Measurements from ENCODE around the gene ACTR2. TPM values are rescaled to one million over a fixed set of nuclear protein-coding genes. Genes with fewer than 3 reads are reported as not detected.
"Not testable (repeated sequence)": the region's sequence is repeated elsewhere in the genome, so short reads cannot be mapped to it uniquely, and the experiment has no call there.

ACTR2 gene
- total RNA-seq, 4 donors from 2014 or later = 85.2 to 115 (median 99.1) TPM

- DNase-seq (ENCODE audit: extremely low spot score) = no peak
- Histone ChIP-seq H3K4me1 (no peaks in the 10 kb centered on the region), H3K4me3 (no peak overlapping the region), H3K9me3 (no peaks in the 10 kb centered on the region), H3K27ac (replicated peaks in 1 of 4) (no peak overlapping the region), H3K36me3 (no peaks in the 10 kb centered on the region), H3K27me3 (no peaks in the 10 kb centered on the region)
- intact Hi-C loops (cut with DNase I) = no loop called here
- 83% methylated on average over 1 of the region's 1 CpG for WGBS
- TF ChIP-seq POLR2A (IDR thresholded peaks at IDR 0.05; ENCODE audit: low read depth) = no peak
- TF ChIP-seq, protein P1, sequence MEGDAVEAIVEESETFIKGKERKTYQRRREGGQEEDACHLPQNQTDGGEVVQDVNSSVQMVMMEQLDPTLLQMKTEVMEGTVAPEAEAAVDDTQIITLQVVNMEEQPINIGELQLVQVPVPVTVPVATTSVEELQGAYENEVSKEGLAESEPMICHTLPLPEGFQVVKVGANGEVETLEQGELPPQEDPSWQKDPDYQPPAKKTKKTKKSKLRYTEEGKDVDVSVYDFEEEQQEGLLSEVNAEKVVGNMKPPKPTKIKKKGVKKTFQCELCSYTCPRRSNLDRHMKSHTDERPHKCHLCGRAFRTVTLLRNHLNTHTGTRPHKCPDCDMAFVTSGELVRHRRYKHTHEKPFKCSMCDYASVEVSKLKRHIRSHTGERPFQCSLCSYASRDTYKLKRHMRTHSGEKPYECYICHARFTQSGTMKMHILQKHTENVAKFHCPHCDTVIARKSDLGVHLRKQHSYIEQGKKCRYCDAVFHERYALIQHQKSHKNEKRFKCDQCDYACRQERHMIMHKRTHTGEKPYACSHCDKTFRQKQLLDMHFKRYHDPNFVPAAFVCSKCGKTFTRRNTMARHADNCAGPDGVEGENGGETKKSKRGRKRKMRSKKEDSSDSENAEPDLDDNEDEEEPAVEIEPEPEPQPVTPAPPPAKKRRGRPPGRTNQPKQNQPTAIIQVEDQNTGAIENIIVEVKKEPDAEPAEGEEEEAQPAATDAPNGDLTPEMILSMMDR (IDR thresholded peaks at IDR 0.05) = no peak
- no peak for TF ChIP-seq EP300 (IDR thresholded peaks at IDR 0.05)
- TF ChIP-seq POLR2AphosphoS5 (IDR thresholded peaks at IDR 0.05) = no peak
Observed at GRCh38 chr2:65214361-65214760, 13.3 kb upstream of the ACTR2 start.

GRCh38 chr2:65214843-65215242 lies 12.8 kb upstream of the ACTR2 start:
- H3K4me3 ChIP-seq = no peak overlapping the region
- H3K36me3 ChIP-seq = no peaks in the 10 kb centered on the region
- intact Hi-C loops (cut with DNase I) = no loop called here
- H3K27me3 ChIP-seq = no peaks in the 10 kb centered on the region
- no peak overlapping the region for H3K27ac ChIP-seq (replicated peaks in 1 of 4)
- TF ChIP-seq EP300 (IDR thresholded peaks at IDR 0.05) = no peak
- TF ChIP-seq POLR2A (IDR thresholded peaks at IDR 0.05; ENCODE audit: low read depth) = no peak
- TF ChIP-seq, protein P1 (IDR thresholded peaks at IDR 0.05) = no peak
- TF ChIP-seq POLR2AphosphoS5 (IDR thresholded peaks at IDR 0.05) = no peak
- 94% methylated on average over 2 of the region's 2 CpGs for WGBS
- H3K4me1 ChIP-seq = no peaks in the 10 kb centered on the region
- no peak for DNase-seq (ENCODE audit: extremely low spot score)
- H3K9me3 ChIP-seq = no peaks in the 10 kb centered on the region

DNA sequence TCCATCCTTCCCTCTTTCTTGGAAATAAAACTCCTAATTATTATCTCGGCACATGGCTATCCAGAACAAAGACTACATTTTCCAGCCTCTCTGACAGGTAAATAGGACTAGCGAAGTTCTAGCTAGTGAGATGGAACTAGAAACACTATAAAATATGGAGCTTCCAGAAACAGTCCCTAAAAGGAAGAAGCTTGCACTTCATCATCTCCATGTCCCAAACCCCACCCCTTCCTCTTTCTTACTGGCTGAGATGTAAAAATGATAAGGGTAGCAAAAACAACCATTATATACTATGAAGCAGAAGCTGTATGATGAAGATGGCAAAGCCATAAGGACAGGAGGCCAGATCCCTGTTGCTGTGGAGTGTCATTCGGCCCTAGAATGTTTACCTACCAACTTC lies 11.7 kb upstream of the ACTR2 start:
- TF ChIP-seq POLR2AphosphoS5 (IDR thresholded peaks at IDR 0.05) (no peak), POLR2A (IDR thresholded peaks at IDR 0.05; ENCODE audit: low read depth) (no peak), EP300 (IDR thresholded peaks at IDR 0.05) (no peak)
- TF ChIP-seq, protein P1 (IDR thresholded peaks at IDR 0.05) = no peak
- WGBS = 89% methylated on average over 3 of the region's 3 CpGs
- intact Hi-C loops (cut with DNase I) = no loop called here
- no peak for DNase-seq (ENCODE audit: extremely low spot score)
- no peaks in the 10 kb centered on the region for H3K27me3 ChIP-seq
- no peaks in the 10 kb centered on the region for H3K36me3 ChIP-seq
- no peaks in the 10 kb centered on the region for H3K4me1 ChIP-seq
- no peaks in the 10 kb centered on the region for H3K9me3 ChIP-seq
- no peak overlapping the region for H3K27ac ChIP-seq (replicated peaks in 1 of 4)
- H3K4me3 ChIP-seq = no peak overlapping the region

- no peaks in the 10 kb centered on the region for H3K36me3 ChIP-seq
- TF ChIP-seq POLR2AphosphoS5 (IDR thresholded peaks at IDR 0.05) = no peak
- no peak for TF ChIP-seq POLR2A (IDR thresholded peaks at IDR 0.05; ENCODE audit: low read depth)
- TF ChIP-seq EP300 (IDR thresholded peaks at IDR 0.05) = no peak
- TF ChIP-seq, protein P1 (IDR thresholded peaks at IDR 0.05) = no peak
- no peaks in the 10 kb centered on the region for H3K27me3 ChIP-seq
- 94% methylated on average over 3 of the region's 3 CpGs for WGBS
- H3K4me1 ChIP-seq = no peaks in the 10 kb centered on the region
- no peak overlapping the region for H3K27ac ChIP-seq (replicated peaks in 1 of 4)
- H3K9me3 ChIP-seq = no peaks in the 10 kb centered on the region
- no peak for DNase-seq (ENCODE audit: extremely low spot score)
- no peak overlapping the region for H3K4me3 ChIP-seq
- intact Hi-C loops (cut with DNase I) = no loop called here
Observed at GRCh38 chr2:65220432-65221131, 7.0 kb upstream of the ACTR2 start.

- H3K27ac ChIP-seq (replicated peaks in 1 of 4); H3K27me3 ChIP-seq; H3K36me3 ChIP-seq; H3K4me1 ChIP-seq; H3K9me3 ChIP-seq; H3K4me3 ChIP-seq; intact Hi-C loops (cut with DNase I); DNase-seq (ENCODE audit: extremely low spot score): not testable (repeated sequence)
- 96% methylated on average over 8 of the region's 8 CpGs for WGBS
Observed at GRCh38 chr2:65221275-65221674, 6.4 kb upstream of the ACTR2 start.
